ENCODE results near the gene DLG2. TPM values are rescaled to one million over a fixed set of nuclear protein-coding genes. Genes with fewer than 3 reads are reported as not detected.
"Not testable (repeated sequence)": the region's sequence is repeated elsewhere in the genome, so short reads cannot be mapped to it uniquely, and the experiment has no call there.

The DLG2 gene
- total RNA-seq, 1 experiment from 2014 or later: 12.1 TPM

- Histone ChIP-seq H3K4me3 (no peak overlapping the region), H3K9me3 (replicated peaks) (no peaks in the 10 kb centered on the region), H3K4me1 (peaks cover 22% of the 10 kb centered on the region), H3K27ac (no peak overlapping the region), H3K36me3 (peaks cover 85% of the 10 kb centered on the region), H3K27me3 (no peaks in the 10 kb centered on the region)
- no peak for DNase-seq
Observed at GRCh38 chr11:85656777-85657176, 29.6 kb upstream of the DLG2 start.

GRCh38 chr11:85654343-85654742, 27.2 kb upstream of the DLG2 start:
- DNase-seq; H3K4me3 ChIP-seq; H3K27ac ChIP-seq; H3K9me3 ChIP-seq (replicated peaks); H3K27me3 ChIP-seq; H3K4me1 ChIP-seq: not testable (repeated sequence)
- H3K36me3 ChIP-seq: peaks cover 67% of the 10 kb centered on the region

GRCh38 chr11:85652786-85653447, 25.8 kb upstream of the DLG2 start:
- Histone ChIP-seq H3K4me1 (no peaks in the 10 kb centered on the region; the same call in 1 of the 2 replicates), H3K27ac (no peak overlapping the region), H3K9me3 (replicated peaks) (no peaks in the 10 kb centered on the region), H3K4me3 (no peak overlapping the region), H3K27me3 (no peaks in the 10 kb centered on the region), H3K36me3 (peaks cover 53% of the 10 kb centered on the region)
- DNase-seq: no peak

DNA sequence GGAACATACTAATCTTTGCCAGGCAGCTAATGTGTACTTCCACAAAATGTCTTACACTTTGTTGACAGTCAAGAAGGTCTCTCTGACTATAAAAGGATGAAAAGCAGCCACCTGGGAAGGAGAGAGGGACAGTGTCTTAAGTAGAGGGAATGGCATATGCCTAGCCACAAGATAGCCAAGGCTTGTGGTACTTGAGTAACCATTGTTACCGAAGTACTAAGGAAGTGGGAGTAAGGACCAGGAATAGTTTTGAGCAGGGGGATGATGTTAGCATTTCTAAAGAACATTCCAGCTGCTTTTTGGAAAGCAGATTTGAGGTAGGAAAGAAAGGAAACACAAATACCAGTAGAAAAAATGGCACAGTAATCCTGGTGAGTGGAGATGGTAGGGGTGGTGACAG, 24.0 kb upstream of the DLG2 start:
- Histone ChIP-seq H3K27ac (no peak overlapping the region), H3K27me3 (no peaks in the 10 kb centered on the region), H3K9me3 (replicated peaks) (no peaks in the 10 kb centered on the region)

GRCh38 chr11:85647604-85648299, 20.6 kb upstream of the DLG2 start, which contains the start of gene TMEM126A:
Gene TMEM126A (plus strand): TSS chr11:85647967. CDS start chr11:85650256, 2,289 bp downstream.
- peaks cover 12% of the 10 kb centered on the region; the same call in 1 of the 2 replicates for H3K36me3 ChIP-seq
- H3K4me1 ChIP-seq: peaks cover 7% of the 10 kb centered on the region
- peak within 1 kb of the TSS; percentile 36 for H3K27ac ChIP-seq
- no peaks in the 10 kb centered on the region for H3K27me3 ChIP-seq
- no peaks in the 10 kb centered on the region for H3K9me3 ChIP-seq (replicated peaks)
- peak; percentile 93 to 96 for DNase-seq
- peak within 1 kb of the TSS; percentile 62 for H3K4me3 ChIP-seq

More for the DNA sequence above, 24.0 kb upstream of the DLG2 start:
- Histone ChIP-seq H3K4me1 (no peaks in the 10 kb centered on the region; the same call in none of the 2 replicates), H3K36me3 (peaks cover 35% of the 10 kb centered on the region), H3K4me3 (no peak overlapping the region)
- DNase-seq: no peak

- Histone ChIP-seq H3K4me3 (peak overlapping the region; percentile 62), H3K27me3 (no peaks in the 10 kb centered on the region), H3K4me1 (peaks cover 8% of the 10 kb centered on the region), H3K9me3 (replicated peaks) (no peaks in the 10 kb centered on the region), H3K36me3 (peaks cover 8% of the 10 kb centered on the region; the same call in 1 of the 2 replicates), H3K27ac (no peak overlapping the region; the same call in 1 of the 2 replicates)
- no peak for DNase-seq
Observed at GRCh38 chr11:85647078-85647477, 19.9 kb upstream of the DLG2 start.

- H3K4me3 ChIP-seq: peak overlapping the region; percentile 26
- H3K36me3 ChIP-seq: peaks cover 2% of the 10 kb centered on the region; the same call in 1 of the 2 replicates
- H3K27me3 ChIP-seq: no peaks in the 10 kb centered on the region
- peaks cover 8% of the 10 kb centered on the region for H3K4me1 ChIP-seq
- DNase-seq: peak; percentile 63 to 80
- no peaks in the 10 kb centered on the region for H3K9me3 ChIP-seq (replicated peaks)
- no peak overlapping the region; the same call in 1 of the 2 replicates for H3K27ac ChIP-seq
Observed at GRCh38 chr11:85643191-85643614, 16.1 kb upstream of the DLG2 start.

- peaks cover 2% of the 10 kb centered on the region; the same call in 1 of the 2 replicates for H3K4me1 ChIP-seq
- H3K27me3 ChIP-seq: no peaks in the 10 kb centered on the region
- no peaks in the 10 kb centered on the region for H3K9me3 ChIP-seq (replicated peaks)
- H3K4me3 ChIP-seq: no peak overlapping the region
- H3K36me3 ChIP-seq: peaks cover 32% of the 10 kb centered on the region
- H3K27ac ChIP-seq: no peak overlapping the region
- DNase-seq: no peak
Observed at GRCh38 chr11:85634747-85635146, 7.6 kb upstream of the DLG2 start.

DNA sequence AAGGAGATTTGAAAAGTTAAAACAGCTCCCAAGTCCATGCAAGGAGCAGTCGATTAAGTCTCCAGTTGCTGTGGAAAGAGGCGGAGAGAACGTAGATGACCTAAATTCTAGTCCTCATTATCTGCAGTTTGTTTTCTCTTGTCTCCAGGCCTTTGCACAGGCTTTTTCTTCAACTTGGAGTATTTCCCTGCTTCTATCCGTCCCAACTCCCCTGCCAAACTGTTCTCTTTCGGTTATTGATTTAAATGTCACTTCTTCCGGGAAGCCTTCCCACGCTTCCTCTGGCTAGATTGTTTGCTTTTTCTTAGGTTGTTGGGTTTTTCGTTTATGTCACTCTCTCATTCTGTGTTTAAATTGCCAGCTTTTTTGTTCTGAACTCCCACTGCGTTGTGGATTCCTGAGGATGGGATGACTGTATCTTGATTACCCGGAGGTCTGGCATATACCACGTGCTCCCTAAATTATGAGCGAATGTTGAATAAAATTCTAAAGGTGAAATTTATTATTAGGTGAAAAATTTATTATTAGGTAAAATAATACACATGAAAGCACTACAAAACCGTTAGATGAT, 1.7 kb upstream of the DLG2 start:
- Histone ChIP-seq H3K36me3 (peaks cover 9% of the 10 kb centered on the region; the same call in 1 of the 2 replicates), H3K27me3 (no peaks in the 10 kb centered on the region), H3K4me3 (peak overlapping the region; percentile 80), H3K9me3 (replicated peaks) (no peaks in the 10 kb centered on the region), H3K27ac (peak overlapping the region; percentile 49), H3K4me1 (peaks cover 10% of the 10 kb centered on the region)
- no peak for DNase-seq

GRCh38 chr11:85627998-85628770, 1.0 kb upstream of the DLG2 start, which contains the start of gene TMEM126B:
Gene TMEM126B (plus strand): TSS chr11:85628593. CDS start chr11:85628608, 15 bp downstream.
- peaks cover 8% of the 10 kb centered on the region for H3K4me1 ChIP-seq
- H3K4me3 ChIP-seq: peak within 1 kb of the TSS; percentile 80
- peak; percentile 99 for DNase-seq
- no peaks in the 10 kb centered on the region for H3K27me3 ChIP-seq
- H3K36me3 ChIP-seq: 0 out of 2 replicates have a peak, but pooled peaks cover 9% of the 10 kb centered on the region
- peak within 1 kb of the TSS; percentile 49 for H3K27ac ChIP-seq
- H3K9me3 ChIP-seq (replicated peaks): no peaks in the 10 kb centered on the region

GRCh38 chr11:85626496-85626895, 648 bp downstream of the DLG2 start:
- peak overlapping the region; percentile 80 for H3K4me3 ChIP-seq
- no peak overlapping the region for H3K27ac ChIP-seq
- no peak for DNase-seq
- H3K27me3 ChIP-seq: no peaks in the 10 kb centered on the region
- H3K36me3 ChIP-seq: 0 out of 2 replicates have a peak, but pooled peaks cover 6% of the 10 kb centered on the region
- H3K9me3 ChIP-seq (replicated peaks): no peaks in the 10 kb centered on the region
- peaks cover 8% of the 10 kb centered on the region for H3K4me1 ChIP-seq

DNA sequence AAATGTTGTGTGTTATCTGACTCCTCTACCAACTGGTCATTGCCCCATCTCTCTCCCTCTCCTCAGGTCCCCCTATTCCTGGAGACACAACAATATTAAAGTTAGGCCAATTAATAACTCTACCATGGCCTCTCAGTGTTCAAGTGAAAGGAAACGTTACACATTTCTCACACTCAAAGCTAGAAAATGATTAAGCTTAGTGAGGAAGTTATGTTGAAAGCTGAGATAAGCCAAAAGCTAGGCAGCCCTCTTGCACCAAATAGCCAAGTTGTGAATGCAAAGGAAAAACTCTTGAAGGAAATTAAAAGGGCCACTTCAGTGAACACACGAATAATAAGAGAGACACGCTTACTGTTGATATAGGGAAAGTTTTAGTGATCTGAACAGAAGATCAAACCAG, 6.9 kb downstream of the DLG2 start:
- H3K27ac ChIP-seq: no peak overlapping the region
- no peak overlapping the region for H3K4me3 ChIP-seq
- no peaks in the 10 kb centered on the region for H3K4me1 ChIP-seq
- no peaks in the 10 kb centered on the region for H3K27me3 ChIP-seq
- H3K9me3 ChIP-seq (replicated peaks): no peaks in the 10 kb centered on the region
- no peak for DNase-seq
- no peaks in the 10 kb centered on the region for H3K36me3 ChIP-seq

DNA sequence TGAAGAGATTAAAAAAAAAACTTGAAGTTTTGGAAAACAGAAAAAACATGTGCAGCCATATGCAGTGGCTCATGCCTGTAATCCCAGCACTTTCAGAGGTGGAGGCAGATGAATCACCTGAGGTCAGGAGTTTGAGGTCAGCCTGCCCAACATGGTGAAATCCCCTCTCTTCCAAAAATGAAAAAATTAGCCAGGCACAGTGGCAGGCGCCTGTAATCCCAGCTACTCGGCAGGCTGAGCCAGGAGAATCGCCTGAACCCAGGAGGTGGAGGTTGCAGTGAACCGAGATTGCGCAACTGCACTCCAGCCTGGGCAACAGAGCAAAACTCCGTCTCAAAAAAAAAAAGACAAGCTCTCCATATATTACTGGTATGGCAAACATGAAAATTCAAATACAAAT, 7.6 kb downstream of the DLG2 start:
- H3K4me1 ChIP-seq: no peaks in the 10 kb centered on the region
- DNase-seq: no peak
- H3K27ac ChIP-seq: no peak overlapping the region
- H3K36me3 ChIP-seq: no peaks in the 10 kb centered on the region
- H3K4me3 ChIP-seq: no peak overlapping the region
- no peaks in the 10 kb centered on the region for H3K9me3 ChIP-seq (replicated peaks)
- no peaks in the 10 kb centered on the region for H3K27me3 ChIP-seq

- not testable (repeated sequence) for H3K4me3 ChIP-seq; DNase-seq; H3K4me1 ChIP-seq; H3K27ac ChIP-seq; H3K36me3 ChIP-seq; H3K27me3 ChIP-seq; H3K9me3 ChIP-seq (replicated peaks)
Observed at GRCh38 chr11:85611643-85612042, 15.5 kb downstream of the DLG2 start.

All from SJCRH30 (cell line).